Naive thymus-derived CD4-positive, alpha-beta T cell (primary cell): Measurements from ENCODE around the gene MED25. TPM values are rescaled to one million over a fixed set of nuclear protein-coding genes. Genes with fewer than 3 reads are reported as not detected.

Experiments
- microRNA-seq: library from miRNA; unstranded; fragments of <30 nt; microRNA quantifications from one replicate; pipeline ENCODE4 v1.2.0, GENCODE V29; 2022; ENCODE audit warnings: borderline microRNAs expressed
- polyA plus RNA-seq, 2 donors: library from polyadenylated mRNA; unstranded; fragments of 300-500 nt; fragmentation: Illumina TruSeq; gene quantifications; one replicate each; pipeline ENCODE4 v1.2.3, GENCODE V29; 2021
- total RNA-seq, 6 experiments: library from RNA in 5 of 6; stranded (reverse) in 5 of 6; gene quantifications; 1 replicate in 5 of 6; 2 replicates in 1 of 6; pipeline ENCODE4 v1.2.3 and lab custom pipeline; 2021 to 2026

The MED25 gene
- total and polyA plus RNA-seq, 7 experiments from 2014 or later: 10.8 to 75.2 (median 39.9) TPM

Small RNA genes within 50 kb of the gene (microRNA-seq; reads per million reads assigned to microRNA genes)
- 2.1 reads per million for gene MIR4749
- not detected for gene MIR6799
- gene MIR6800: not detected

Other genes starting within 250 kb of the MED25 start
- gene NOSIP, start 237.7 kb upstream of the MED25 start, total RNA-seq: 100 to 1,000 TPM; 222 to 267 (median 228) TPM
- 1,000 to 10,000 TPM in 1 of 2 donors, 100 to 1,000 TPM in 1; 933 to 1,232 TPM for gene NOSIP, start 237.7 kb upstream of the MED25 start, polyA plus RNA-seq
- gene PRRG2, start 237.0 kb upstream of the MED25 start, total RNA-seq: 1 to 10 TPM in 2 of 5 experiments, under 1 TPM in 3; 0.44 to 2.9 (median 0.58) TPM
- gene PRRG2, start 237.0 kb upstream of the MED25 start, polyA plus RNA-seq: under 1 TPM in 1 of 2 donors, not detected in 1; 0.30 TPM
- 10 to 100 TPM; 45.6 to 69.4 (median 60.0) TPM for gene PRR12, start 227.1 kb upstream of the MED25 start, total RNA-seq
- gene PRR12, start 227.1 kb upstream of the MED25 start, polyA plus RNA-seq: under 1 TPM; 0.25 to 0.74 TPM
- gene RRAS, start 178.1 kb upstream of the MED25 start, total RNA-seq: 10 to 100 TPM; 11.0 to 18.6 (median 13.8) TPM
- gene RRAS, start 178.1 kb upstream of the MED25 start, polyA plus RNA-seq: 10 to 100 TPM; 31.8 to 37.0 TPM
- 10 to 100 TPM; 35.0 to 74.9 (median 48.8) TPM for gene SCAF1, start 176.1 kb upstream of the MED25 start, total RNA-seq
- 1 to 10 TPM; 1.4 to 3.7 TPM for gene SCAF1, start 176.1 kb upstream of the MED25 start, polyA plus RNA-seq
- gene IRF3, start 152.4 kb upstream of the MED25 start, total RNA-seq: 100 to 1,000 TPM; 176 to 346 (median 212) TPM
- 10 to 100 TPM; 55.5 to 80.7 TPM for gene IRF3, start 152.4 kb upstream of the MED25 start, polyA plus RNA-seq
- 10 to 100 TPM; 11.3 to 57.2 (median 22.6) TPM for gene BCL2L12, start 152.4 kb upstream of the MED25 start, total RNA-seq
- 10 to 100 TPM; 11.4 to 14.8 TPM for gene BCL2L12, start 152.4 kb upstream of the MED25 start, polyA plus RNA-seq
- gene PRMT1, start 141.0 kb upstream of the MED25 start, total RNA-seq: 100 to 1,000 TPM in 1 of 5 experiments, 10 to 100 TPM in 4; 73.1 to 169 (median 95.3) TPM
- gene PRMT1, start 141.0 kb upstream of the MED25 start, polyA plus RNA-seq: 100 to 1,000 TPM; 126 to 145 TPM
- gene ADM5, start 128.7 kb upstream of the MED25 start, total RNA-seq: 1 to 10 TPM; 2.8 to 7.5 (median 4.6) TPM
- gene ADM5, start 128.7 kb upstream of the MED25 start, polyA plus RNA-seq: under 1 TPM in 1 of 2 donors, not detected in 1; 0.34 TPM
- 1 to 10 TPM in 4 of 5 experiments, under 1 TPM in 1; 0.96 to 6.0 (median 1.5) TPM for gene CPT1C, start 127.2 kb upstream of the MED25 start, total RNA-seq
- gene CPT1C, start 127.2 kb upstream of the MED25 start, polyA plus RNA-seq: 1 to 10 TPM in 1 of 2 donors, not detected in 1; 1.7 TPM
- gene TSKS, start 55.0 kb upstream of the MED25 start, total RNA-seq: 1 to 10 TPM; 1.4 to 3.6 (median 2.8) TPM
- gene TSKS, start 55.0 kb upstream of the MED25 start, polyA plus RNA-seq: 1 to 10 TPM in 1 of 2 donors, under 1 TPM in 1; 0.51 to 1.1 TPM
- 10 to 100 TPM; 38.2 to 83.3 (median 56.7) TPM for gene AP2A1, start 51.3 kb upstream of the MED25 start, total RNA-seq
- 1 to 10 TPM; 3.8 to 8.3 TPM for gene AP2A1, start 51.3 kb upstream of the MED25 start, polyA plus RNA-seq
- 10 to 100 TPM; 16.0 to 28.4 (median 26.8) TPM for gene FUZ, start 5.0 kb upstream of the MED25 start, total RNA-seq
- 1 to 10 TPM; 3.8 to 6.3 TPM for gene FUZ, start 5.0 kb upstream of the MED25 start, polyA plus RNA-seq
- gene PTOV1, start 32.9 kb downstream of the MED25 start, total RNA-seq: 100 to 1,000 TPM in 4 of 5 experiments, 10 to 100 TPM in 1; 92.8 to 170 (median 160) TPM
- 10 to 100 TPM; 49.0 to 68.6 TPM for gene PTOV1, start 32.9 kb downstream of the MED25 start, polyA plus RNA-seq
- gene PNKP, start 49.3 kb downstream of the MED25 start, total RNA-seq: 100 to 1,000 TPM; 141 to 174 (median 154) TPM
- gene PNKP, start 49.3 kb downstream of the MED25 start, polyA plus RNA-seq: 10 to 100 TPM; 19.4 to 24.8 TPM
- 10 to 100 TPM; 15.9 to 25.7 (median 21.2) TPM for gene AKT1S1, start 59.1 kb downstream of the MED25 start, total RNA-seq
- 1 to 10 TPM; 4.7 to 5.8 TPM for gene AKT1S1, start 59.1 kb downstream of the MED25 start, polyA plus RNA-seq
- gene TBC1D17, start 59.4 kb downstream of the MED25 start, total RNA-seq: 100 to 1,000 TPM in 1 of 5 experiments, 10 to 100 TPM in 4; 42.9 to 106 (median 53.0) TPM
- 10 to 100 TPM; 11.6 to 22.2 TPM for gene TBC1D17, start 59.4 kb downstream of the MED25 start, polyA plus RNA-seq
- 1 to 10 TPM; 1.2 to 6.8 (median 1.9) TPM for gene IL4I1, start 78.6 kb downstream of the MED25 start, total RNA-seq
- gene IL4I1, start 78.6 kb downstream of the MED25 start, polyA plus RNA-seq: not detected
- gene ATF5, start 110.9 kb downstream of the MED25 start, total RNA-seq: 10 to 100 TPM in 3 of 5 experiments, 1 to 10 TPM in 2; 5.9 to 16.1 (median 14.9) TPM
- gene ATF5, start 110.9 kb downstream of the MED25 start, polyA plus RNA-seq: 1 to 10 TPM; 1.6 to 1.9 TPM
- 100 to 1,000 TPM in 1 of 5 experiments, 10 to 100 TPM in 4; 26.9 to 130 (median 52.4) TPM for gene NUP62, start 111.2 kb downstream of the MED25 start, total RNA-seq
- 10 to 100 TPM; 46.3 to 65.0 TPM for gene NUP62, start 111.2 kb downstream of the MED25 start, polyA plus RNA-seq
- gene SIGLEC11, start 142.9 kb downstream of the MED25 start, total RNA-seq: 1 to 10 TPM in 1 of 5 experiments, under 1 TPM in 3, not detected in 1; 0.14 to 1.3 (median 0.39) TPM
- gene SIGLEC11, start 142.9 kb downstream of the MED25 start, polyA plus RNA-seq: not detected
- 100 to 1,000 TPM in 2 of 5 experiments, 10 to 100 TPM in 3; 70.6 to 121 (median 84.7) TPM for gene VRK3, start 207.1 kb downstream of the MED25 start, total RNA-seq
- gene VRK3, start 207.1 kb downstream of the MED25 start, polyA plus RNA-seq: 10 to 100 TPM; 73.9 to 98.4 TPM
- gene ZNF473, start 207.7 kb downstream of the MED25 start, total RNA-seq: 10 to 100 TPM in 2 of 5 experiments, 1 to 10 TPM in 3; 6.3 to 13.9 (median 9.6) TPM
- 1 to 10 TPM; 2.8 to 7.5 TPM for gene ZNF473, start 207.7 kb downstream of the MED25 start, polyA plus RNA-seq